Measurements from ENCODE around the gene IGF1R.

DNA sequence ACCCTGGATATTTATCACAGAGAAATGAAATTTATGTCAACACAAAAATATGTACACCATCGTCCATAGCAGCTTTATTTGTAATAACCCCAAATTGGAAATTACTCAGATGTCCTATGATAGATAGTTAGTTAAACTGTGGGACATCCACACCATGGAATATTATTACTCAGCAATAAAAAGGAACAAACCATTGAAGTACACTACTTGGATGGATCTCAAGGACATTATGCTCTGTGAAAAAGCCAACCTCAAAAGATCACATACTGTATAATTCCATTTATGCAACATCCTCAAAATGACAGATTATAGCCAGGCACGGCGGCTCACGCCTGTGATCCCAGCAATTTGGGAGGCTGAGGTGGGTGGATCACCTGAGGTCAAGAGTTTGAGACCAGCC, 246.0 kb downstream of the IGF1R start:
- TF ChIP-seq, protein P1, sequence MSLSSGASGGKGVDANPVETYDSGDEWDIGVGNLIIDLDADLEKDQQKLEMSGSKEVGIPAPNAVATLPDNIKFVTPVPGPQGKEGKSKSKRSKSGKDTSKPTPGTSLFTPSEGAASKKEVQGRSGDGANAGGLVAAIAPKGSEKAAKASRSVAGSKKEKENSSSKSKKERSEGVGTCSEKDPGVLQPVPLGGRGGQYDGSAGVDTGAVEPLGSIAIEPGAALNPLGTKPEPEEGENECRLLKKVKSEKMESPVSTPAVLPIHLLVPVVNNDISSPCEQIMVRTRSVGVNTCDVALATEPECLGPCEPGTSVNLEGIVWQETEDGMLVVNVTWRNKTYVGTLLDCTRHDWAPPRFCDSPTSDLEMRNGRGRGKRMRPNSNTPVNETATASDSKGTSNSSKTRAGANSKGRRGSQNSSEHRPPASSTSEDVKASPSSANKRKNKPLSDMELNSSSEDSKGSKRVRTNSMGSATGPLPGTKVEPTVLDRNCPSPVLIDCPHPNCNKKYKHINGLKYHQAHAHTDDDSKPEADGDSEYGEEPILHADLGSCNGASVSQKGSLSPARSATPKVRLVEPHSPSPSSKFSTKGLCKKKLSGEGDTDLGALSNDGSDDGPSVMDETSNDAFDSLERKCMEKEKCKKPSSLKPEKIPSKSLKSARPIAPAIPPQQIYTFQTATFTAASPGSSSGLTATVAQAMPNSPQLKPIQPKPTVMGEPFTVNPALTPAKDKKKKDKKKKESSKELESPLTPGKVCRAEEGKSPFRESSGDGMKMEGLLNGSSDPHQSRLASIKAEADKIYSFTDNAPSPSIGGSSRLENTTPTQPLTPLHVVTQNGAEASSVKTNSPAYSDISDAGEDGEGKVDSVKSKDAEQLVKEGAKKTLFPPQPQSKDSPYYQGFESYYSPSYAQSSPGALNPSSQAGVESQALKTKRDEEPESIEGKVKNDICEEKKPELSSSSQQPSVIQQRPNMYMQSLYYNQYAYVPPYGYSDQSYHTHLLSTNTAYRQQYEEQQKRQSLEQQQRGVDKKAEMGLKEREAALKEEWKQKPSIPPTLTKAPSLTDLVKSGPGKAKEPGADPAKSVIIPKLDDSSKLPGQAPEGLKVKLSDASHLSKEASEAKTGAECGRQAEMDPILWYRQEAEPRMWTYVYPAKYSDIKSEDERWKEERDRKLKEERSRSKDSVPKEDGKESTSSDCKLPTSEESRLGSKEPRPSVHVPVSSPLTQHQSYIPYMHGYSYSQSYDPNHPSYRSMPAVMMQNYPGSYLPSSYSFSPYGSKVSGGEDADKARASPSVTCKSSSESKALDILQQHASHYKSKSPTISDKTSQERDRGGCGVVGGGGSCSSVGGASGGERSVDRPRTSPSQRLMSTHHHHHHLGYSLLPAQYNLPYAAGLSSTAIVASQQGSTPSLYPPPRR (CRISPR knock-in tag; IDR thresholded peaks at IDR 0.05; ENCODE audit: borderline replicate concordance): no peak
- TF ChIP-seq, protein P2, sequence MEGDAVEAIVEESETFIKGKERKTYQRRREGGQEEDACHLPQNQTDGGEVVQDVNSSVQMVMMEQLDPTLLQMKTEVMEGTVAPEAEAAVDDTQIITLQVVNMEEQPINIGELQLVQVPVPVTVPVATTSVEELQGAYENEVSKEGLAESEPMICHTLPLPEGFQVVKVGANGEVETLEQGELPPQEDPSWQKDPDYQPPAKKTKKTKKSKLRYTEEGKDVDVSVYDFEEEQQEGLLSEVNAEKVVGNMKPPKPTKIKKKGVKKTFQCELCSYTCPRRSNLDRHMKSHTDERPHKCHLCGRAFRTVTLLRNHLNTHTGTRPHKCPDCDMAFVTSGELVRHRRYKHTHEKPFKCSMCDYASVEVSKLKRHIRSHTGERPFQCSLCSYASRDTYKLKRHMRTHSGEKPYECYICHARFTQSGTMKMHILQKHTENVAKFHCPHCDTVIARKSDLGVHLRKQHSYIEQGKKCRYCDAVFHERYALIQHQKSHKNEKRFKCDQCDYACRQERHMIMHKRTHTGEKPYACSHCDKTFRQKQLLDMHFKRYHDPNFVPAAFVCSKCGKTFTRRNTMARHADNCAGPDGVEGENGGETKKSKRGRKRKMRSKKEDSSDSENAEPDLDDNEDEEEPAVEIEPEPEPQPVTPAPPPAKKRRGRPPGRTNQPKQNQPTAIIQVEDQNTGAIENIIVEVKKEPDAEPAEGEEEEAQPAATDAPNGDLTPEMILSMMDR (CRISPR knock-in tag; IDR thresholded peaks at IDR 0.05): no peak
